Naive B cell (primary cell): Measurements from ENCODE around the gene KRT17. TPM values are rescaled to one million over a fixed set of nuclear protein-coding genes. Genes with fewer than 3 reads are reported as not detected.

Source experiments
- ATAC-seq, 2 donors: fragments of 150-1000 bp; cut with Tn5 transposase; 2 replicates each; pipeline ENCODE4 v1.10.0; 2021; ENCODE audit warnings: low read depth in 2 of 2, mild to moderate bottlenecking in 2 of 2, moderate library complexity in 2 of 2
- DNase-seq: peaks from one replicate; pipeline ENCODE4 v3.0.0; 2022
- H3K27ac Mint-ChIP-seq, 6 donors: one replicate each; pipeline ENCODE4 v1.8.0; 2020 to 2022; ENCODE audit warnings: mild to moderate bottlenecking in 6 of 6, mixed read lengths in 6 of 6, moderate library complexity in 5 of 6, inconsistent platforms in 2 of 6
- H3K27me3 Mint-ChIP-seq, 3 donors: one replicate each; pipeline ENCODE4 v1.8.0; 2021 to 2022; ENCODE audit warnings: mixed read lengths in 3 of 3, mild to moderate bottlenecking in 1 of 3
- H3K36me3 Mint-ChIP-seq, 2 donors: one replicate each; pipeline ENCODE4 v1.8.0; 2020 to 2022; ENCODE audit warnings: mixed read lengths in 2 of 2, inconsistent platforms in 1 of 2, mild to moderate bottlenecking in 1 of 2
- H3K4me1 Mint-ChIP-seq, 3 donors: one replicate each; pipeline ENCODE4 v1.8.0; 2020 to 2022; ENCODE audit warnings: mixed read lengths in 3 of 3, inconsistent platforms in 1 of 3, mild to moderate bottlenecking in 1 of 3, moderate library complexity in 1 of 3
- H3K4me3 Mint-ChIP-seq, 8 donors: one replicate each; pipeline ENCODE4 v1.8.0; 2020 to 2022; ENCODE audit warnings: mild to moderate bottlenecking in 8 of 8, mixed read lengths in 8 of 8, moderate library complexity in 8 of 8, inconsistent platforms in 2 of 8
- H3K9me3 Mint-ChIP-seq, 7 donors: one replicate each; pipeline ENCODE4 v1.8.0; 2020 to 2022; ENCODE audit warnings: mixed read lengths in 7 of 7, mild to moderate bottlenecking in 5 of 7, inconsistent platforms in 2 of 7, moderate library complexity in 1 of 7
- polyA plus RNA-seq, 6 donors: library from polyadenylated mRNA; unstranded; fragments of 300-500 nt; fragmentation: Illumina TruSeq; gene quantifications; one replicate each; pipeline ENCODE4 v1.2.3, GENCODE V29; 2021; ENCODE audit warnings: low read depth in 6 of 6

KRT17 gene
- not detected for polyA plus RNA-seq

DNA sequence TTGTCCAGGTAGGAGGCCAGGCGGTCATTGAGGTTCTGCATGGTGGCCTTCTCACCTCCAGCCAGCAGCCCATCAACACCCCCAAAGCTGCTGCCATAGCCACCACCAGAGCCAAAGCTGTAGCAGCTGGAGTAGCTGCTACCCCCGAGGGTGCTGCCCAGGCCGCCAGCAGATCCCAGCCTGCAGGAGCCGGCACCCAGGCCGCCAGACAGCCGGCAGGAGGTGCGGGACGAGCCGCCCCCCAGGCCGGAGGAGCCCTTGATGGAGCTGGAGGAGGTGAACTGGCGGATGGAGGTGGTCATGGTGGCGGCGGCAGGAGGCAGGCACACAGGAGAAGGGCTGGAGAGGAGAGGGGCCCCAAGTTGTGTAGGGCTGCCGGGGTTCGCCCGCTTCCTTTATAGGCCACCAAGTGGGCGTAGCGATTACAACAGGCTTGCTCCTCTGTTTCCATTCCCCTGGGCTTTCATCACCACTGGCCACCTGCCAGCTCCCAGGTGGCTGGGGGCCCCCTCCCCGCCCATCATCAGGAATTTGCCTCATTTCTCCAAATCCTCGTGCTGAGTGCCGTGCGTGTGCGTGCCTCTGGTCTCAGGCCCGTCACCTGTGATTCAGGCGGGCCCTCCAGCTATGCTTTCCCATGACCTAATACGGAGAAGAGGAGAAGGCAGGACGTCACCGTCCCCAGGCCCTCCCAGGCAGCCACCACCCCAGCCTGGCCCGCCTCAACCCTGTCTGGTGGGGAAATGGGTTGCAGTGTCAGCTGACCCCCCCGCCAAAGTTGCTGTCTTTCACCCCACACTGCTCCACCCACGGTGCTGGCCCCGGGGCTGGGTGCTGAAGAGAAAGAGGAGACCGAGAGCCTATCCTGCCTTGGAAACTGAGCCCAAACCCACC is at the start of gene KRT17:
Gene KRT17, minus strand, starts transcription at position 368 of the 894 bp plus-strand sequence. Its CDS starts 66 bp downstream, at position 302.
- ATAC-seq (no peak), DNase-seq (no peak)
- Mint-ChIP-seq H3K36me3 (no peaks in the 10 kb centered on the region), H3K9me3 (no peaks in the 10 kb centered on the region), H3K27ac (peak within 1 kb of the TSS in 1 of 6 donors; percentile 38), H3K4me1 (peaks cover 0 to 6% (median 0%) of the 10 kb centered on the region in 3 donors), H3K27me3 (peaks cover 9 to 50% (median 37%) of the 10 kb centered on the region in 3 donors), H3K4me3 (peak within 1 kb of the TSS in 1 of 8 donors; percentile 60)

- peaks cover 27 to 40% (median 36%) of the 10 kb centered on the region in 3 donors for H3K4me1 Mint-ChIP-seq
- peaks cover 0 to 4% of the 10 kb centered on the region in 2 donors for H3K36me3 Mint-ChIP-seq
- H3K27me3 Mint-ChIP-seq = no peaks in the 10 kb centered on the region
- ATAC-seq (no peak), DNase-seq (no peak)
- peak overlapping the region in 1 of 6 donors; percentile 82 for H3K27ac Mint-ChIP-seq
- no peak overlapping the region for H3K4me3 Mint-ChIP-seq
- H3K9me3 Mint-ChIP-seq = peaks cover 0 to 3% (median 0%) of the 10 kb centered on the region in 7 donors
Measured at GRCh38 chr17:41672153-41672552, 47.8 kb upstream of the KRT17 start.

DNA sequence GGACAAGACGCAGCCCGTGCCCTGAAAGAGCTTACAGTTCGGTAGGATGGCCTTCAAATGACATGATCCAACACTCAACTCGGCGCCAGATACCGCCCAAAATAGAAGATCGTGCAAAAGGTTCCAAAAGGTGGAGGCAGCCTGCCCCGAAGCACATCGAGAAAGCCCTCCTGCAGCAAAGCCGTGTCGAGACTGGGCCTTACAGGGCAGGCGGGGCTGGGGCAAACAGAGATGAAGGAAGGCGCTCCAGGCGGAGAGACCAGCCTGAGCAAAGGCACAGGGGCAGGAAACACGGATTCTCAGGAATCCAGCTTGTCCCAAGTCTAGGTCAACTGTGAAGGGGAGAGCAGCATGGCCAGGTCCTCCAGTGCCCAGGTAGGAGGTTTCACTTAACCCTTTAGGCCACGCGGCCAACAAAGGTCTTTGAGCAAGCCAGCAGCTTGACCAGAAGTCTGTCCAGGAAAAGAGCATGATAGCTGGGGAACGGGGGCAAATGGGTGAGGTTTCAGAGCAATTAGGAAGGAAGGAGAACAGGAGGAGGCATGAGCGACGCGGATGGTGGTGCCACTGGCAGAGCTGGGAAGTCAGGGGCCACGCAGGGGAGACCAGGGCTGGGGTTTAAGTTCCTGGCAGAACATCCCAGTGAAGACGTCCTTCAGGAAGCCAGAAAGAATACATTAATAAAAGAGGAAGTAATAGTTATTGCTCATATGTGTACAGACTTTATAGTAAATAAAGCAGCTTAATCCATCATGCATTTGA is 43.1 kb upstream of the KRT17 start:
- no peaks in the 10 kb centered on the region for H3K36me3 Mint-ChIP-seq
- no peak for DNase-seq
- H3K27ac Mint-ChIP-seq = peak overlapping the region; percentile 98 to 100 (median 100)
- H3K4me1 Mint-ChIP-seq = peaks cover 30 to 47% (median 46%) of the 10 kb centered on the region in 3 donors
- no peak for ATAC-seq
- peak overlapping the region; percentile 71 to 100 (median 94) for H3K4me3 Mint-ChIP-seq
- no peaks in the 10 kb centered on the region for H3K9me3 Mint-ChIP-seq
- H3K27me3 Mint-ChIP-seq = no peaks in the 10 kb centered on the region

DNA sequence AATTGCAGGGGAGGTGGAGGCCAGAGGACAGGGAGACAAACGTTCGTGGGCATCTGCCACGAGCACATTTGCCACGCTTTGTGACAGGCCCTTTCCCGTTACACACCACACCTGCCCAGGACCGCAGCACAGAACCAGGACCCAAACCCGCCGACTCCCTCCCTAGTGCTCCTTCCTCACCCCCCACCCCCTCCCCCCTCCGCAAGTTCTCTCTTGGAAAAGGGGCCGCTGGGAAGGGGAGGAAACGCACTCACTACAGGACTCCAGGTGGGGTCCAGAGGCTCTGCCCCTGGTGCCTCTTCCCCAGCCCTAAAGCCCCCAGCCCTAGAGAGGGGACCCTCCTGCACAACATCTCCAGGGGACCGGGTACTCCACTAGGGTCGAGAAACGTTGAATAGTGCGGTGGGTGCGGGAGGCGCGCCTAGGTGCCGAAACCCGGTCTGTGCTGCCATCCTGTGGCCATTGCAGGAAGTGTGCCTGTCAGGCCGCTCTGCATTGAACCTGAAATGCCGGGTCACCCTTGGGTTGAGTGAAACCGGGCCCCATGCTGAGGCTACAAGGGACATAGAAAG is 42.4 kb upstream of the KRT17 start:
- DNase-seq (peak; percentile 83), ATAC-seq (peak; percentile 45 to 49)
- Mint-ChIP-seq H3K36me3 (no peaks in the 10 kb centered on the region), H3K27me3 (no peaks in the 10 kb centered on the region), H3K4me3 (peak overlapping the region; percentile 77 to 100 (median 95)), H3K27ac (peak overlapping the region; percentile 98 to 100 (median 100)), H3K4me1 (peaks cover 30 to 48% (median 47%) of the 10 kb centered on the region in 3 donors), H3K9me3 (no peaks in the 10 kb centered on the region)

GRCh38 chr17:41666237-41666641 is 41.9 kb upstream of the KRT17 start:
- peak; percentile 88 for DNase-seq
- H3K4me1 Mint-ChIP-seq = peaks cover 30 to 48% (median 47%) of the 10 kb centered on the region in 3 donors
- H3K36me3 Mint-ChIP-seq = no peaks in the 10 kb centered on the region

DNA sequence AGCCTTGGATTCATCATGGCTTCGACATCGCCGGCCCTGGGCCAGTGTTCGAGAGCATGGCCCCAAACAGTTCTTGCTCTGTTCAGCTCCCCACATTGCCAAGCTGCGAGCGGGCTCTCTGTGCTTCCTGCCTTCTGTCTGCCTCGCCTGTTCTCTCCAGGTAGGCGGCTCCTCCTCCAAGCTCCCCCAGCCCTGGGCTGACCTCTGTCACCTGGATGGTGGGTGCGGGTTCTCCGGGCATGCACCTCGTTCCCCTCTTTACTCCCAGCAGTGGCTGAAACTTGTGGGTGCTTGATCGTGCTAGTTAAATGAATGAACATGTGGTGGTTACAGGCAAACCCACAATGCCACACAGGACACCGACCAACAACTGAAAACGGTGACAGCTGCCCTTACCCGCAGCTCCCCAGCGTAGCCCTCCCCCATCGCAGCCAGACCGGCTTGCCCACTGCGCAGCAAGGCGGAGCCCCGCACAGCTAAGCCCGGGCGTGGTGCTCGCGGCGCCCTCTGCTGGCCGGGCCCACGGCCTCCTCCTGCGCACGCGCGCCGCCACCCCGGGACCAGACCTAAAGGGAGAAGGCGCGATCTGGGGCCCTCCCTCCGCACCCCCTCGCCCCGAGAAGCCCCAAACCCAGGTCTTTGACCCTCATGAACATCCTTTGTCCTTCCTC is 41.3 kb upstream of the KRT17 start:
- ATAC-seq = peak; percentile 71 to 72
- DNase-seq = peak; percentile 94
- no peaks in the 10 kb centered on the region for H3K36me3 Mint-ChIP-seq
- H3K4me3 Mint-ChIP-seq = peak overlapping the region; percentile 77 to 100 (median 95)
- peaks cover 0 to under 1% (median 0%) of the 10 kb centered on the region in 3 donors for H3K27me3 Mint-ChIP-seq
- peak overlapping the region; percentile 98 to 100 (median 100) for H3K27ac Mint-ChIP-seq
- H3K4me1 Mint-ChIP-seq = peaks cover 30 to 48% (median 47%) of the 10 kb centered on the region in 3 donors
- H3K9me3 Mint-ChIP-seq = no peaks in the 10 kb centered on the region

More at GRCh38 chr17:41666237-41666641, 41.9 kb upstream of the KRT17 start:
- H3K27ac Mint-ChIP-seq = peak overlapping the region; percentile 98 to 100 (median 100)
- H3K27me3 Mint-ChIP-seq = no peaks in the 10 kb centered on the region
- ATAC-seq = peak; percentile 74 to 75
- peak overlapping the region; percentile 77 to 100 (median 95) for H3K4me3 Mint-ChIP-seq
- H3K9me3 Mint-ChIP-seq = no peaks in the 10 kb centered on the region

DNA sequence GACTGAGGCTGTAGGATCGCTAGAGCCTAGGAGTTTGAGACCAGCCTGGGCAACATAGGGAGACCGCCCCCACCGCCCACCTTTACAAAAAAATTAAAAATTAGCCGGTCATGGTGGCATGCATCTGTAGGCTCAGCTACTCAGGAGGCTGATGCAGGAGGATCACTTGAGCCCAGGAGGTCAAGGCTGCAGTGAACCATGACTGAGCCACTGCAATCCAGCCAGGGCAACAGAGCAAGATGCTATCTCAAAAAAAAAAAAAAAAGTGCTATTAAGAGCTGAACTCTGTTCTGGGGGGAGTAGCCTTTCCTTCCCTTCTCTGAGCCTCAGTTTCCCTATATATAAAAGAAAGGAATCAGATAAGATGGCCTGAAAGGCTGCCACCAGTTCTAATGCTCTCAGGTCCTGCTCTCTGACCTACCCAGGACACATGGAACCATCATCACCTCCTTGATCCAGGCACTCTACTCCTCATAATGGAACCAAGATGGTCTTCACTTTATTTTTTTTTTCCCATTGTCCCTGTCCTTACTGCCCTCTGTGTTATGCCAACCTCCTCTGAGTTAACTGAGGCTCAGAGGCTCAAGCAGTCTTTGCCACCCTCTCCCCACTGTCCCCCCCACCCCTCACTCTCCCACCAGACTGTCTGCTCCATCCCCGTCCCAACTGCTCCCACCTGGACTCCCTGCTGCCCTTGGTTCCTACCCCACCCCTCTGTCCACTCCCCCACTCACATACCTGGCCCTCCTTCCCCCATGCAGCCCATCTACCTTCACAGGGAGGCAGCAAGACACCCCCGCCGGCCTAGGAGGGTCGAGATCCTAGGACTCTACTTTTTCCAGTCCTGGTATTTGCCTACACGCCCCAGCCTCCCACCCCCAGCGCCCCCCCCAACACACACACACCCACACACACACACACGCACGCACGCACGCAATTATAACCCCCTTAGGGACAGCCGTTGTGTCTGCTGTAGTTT is 40.5 kb upstream of the KRT17 start:
- peak overlapping the region; percentile 77 to 100 (median 95) for H3K4me3 Mint-ChIP-seq
- no peaks in the 10 kb centered on the region for H3K9me3 Mint-ChIP-seq

GRCh38 chr17:41664172-41664457 is 39.7 kb upstream of the KRT17 start:
- H3K4me1 Mint-ChIP-seq = peaks cover 23 to 43% (median 41%) of the 10 kb centered on the region in 3 donors
- H3K27me3 Mint-ChIP-seq = peaks cover 0 to 11% (median 0%) of the 10 kb centered on the region in 3 donors
- H3K27ac Mint-ChIP-seq = peak overlapping the region in 3 of 6 donors; percentile 47 to 98 (median 82)
- peak overlapping the region in 2 of 8 donors; percentile 70 to 83 for H3K4me3 Mint-ChIP-seq
- no peaks in the 10 kb centered on the region for H3K9me3 Mint-ChIP-seq
- no peaks in the 10 kb centered on the region for H3K36me3 Mint-ChIP-seq
- ATAC-seq (no peak), DNase-seq (no peak)

More for the DNA sequence above, 40.5 kb upstream of the KRT17 start:
- no peak for ATAC-seq
- Mint-ChIP-seq H3K27ac (peak overlapping the region in 5 of 6 donors; percentile 26 to 100 (median 99)), H3K27me3 (peaks cover 0 to 9% (median 0%) of the 10 kb centered on the region in 3 donors), H3K36me3 (no peaks in the 10 kb centered on the region), H3K4me1 (peaks cover 30 to 48% (median 44%) of the 10 kb centered on the region in 3 donors)
- DNase-seq = no peak

- peak overlapping the region; percentile 22 to 98 (median 82) for H3K27ac Mint-ChIP-seq
- peaks cover 0 to 11% (median 0%) of the 10 kb centered on the region in 3 donors for H3K27me3 Mint-ChIP-seq
- no peak for DNase-seq
- ATAC-seq = no peak
- no peaks in the 10 kb centered on the region for H3K9me3 Mint-ChIP-seq
- H3K36me3 Mint-ChIP-seq = no peaks in the 10 kb centered on the region
- peak overlapping the region in 2 of 8 donors; percentile 4 to 70 for H3K4me3 Mint-ChIP-seq
- H3K4me1 Mint-ChIP-seq = peaks cover 23 to 41% (median 40%) of the 10 kb centered on the region in 3 donors
Measured at GRCh38 chr17:41663451-41664171, 39.2 kb upstream of the KRT17 start.

DNA sequence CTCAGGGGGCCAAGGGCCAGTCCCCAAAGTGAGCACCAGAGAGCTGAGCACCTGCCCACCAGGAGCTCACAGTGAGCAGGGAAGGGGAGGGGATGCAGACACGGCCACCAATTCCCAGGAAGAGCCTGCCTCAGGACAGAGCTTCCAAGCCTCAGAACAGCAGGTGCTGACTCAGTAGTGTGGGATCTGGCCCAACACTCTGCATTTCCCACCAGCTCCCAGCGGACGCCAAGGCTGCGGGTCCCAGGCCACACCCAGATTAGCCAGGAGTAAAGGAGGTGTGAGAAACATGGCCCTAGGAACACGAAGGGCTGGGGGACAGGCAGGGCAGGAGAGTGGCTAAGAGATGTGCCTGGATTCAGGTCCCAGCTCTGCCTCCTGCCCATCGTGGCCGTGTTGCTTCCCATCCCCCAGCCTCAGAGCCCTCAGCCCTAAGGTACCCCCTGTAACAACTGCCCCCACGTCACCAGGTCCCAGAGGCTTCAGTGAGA is 35.9 kb upstream of the KRT17 start:
- no peak for ATAC-seq
- H3K27ac Mint-ChIP-seq = peak overlapping the region in 1 of 6 donors; percentile 69
- peak overlapping the region in 1 of 8 donors; percentile 76 for H3K4me3 Mint-ChIP-seq
- no peaks in the 10 kb centered on the region for H3K9me3 Mint-ChIP-seq
- DNase-seq = no peak
- H3K27me3 Mint-ChIP-seq = peaks cover 0 to 29% (median 16%) of the 10 kb centered on the region in 3 donors
- H3K36me3 Mint-ChIP-seq = no peaks in the 10 kb centered on the region
- H3K4me1 Mint-ChIP-seq = peaks cover 5 to 15% (median 14%) of the 10 kb centered on the region in 3 donors
